GM21786 (cell line): ENCODE measurements around the gene INAVA.
"Not testable (repeated sequence)": the region's sequence is repeated elsewhere in the genome, so short reads cannot be mapped to it uniquely, and the experiment has no call there.

Source experiments
- ATAC-seq: cut with Tn5 transposase; IDR thresholded peaks from one replicate; pipeline ENCODE4 v1.9.1; 2021; ENCODE audit not compliant: unreplicated experiment

Gene INAVA

DNA sequence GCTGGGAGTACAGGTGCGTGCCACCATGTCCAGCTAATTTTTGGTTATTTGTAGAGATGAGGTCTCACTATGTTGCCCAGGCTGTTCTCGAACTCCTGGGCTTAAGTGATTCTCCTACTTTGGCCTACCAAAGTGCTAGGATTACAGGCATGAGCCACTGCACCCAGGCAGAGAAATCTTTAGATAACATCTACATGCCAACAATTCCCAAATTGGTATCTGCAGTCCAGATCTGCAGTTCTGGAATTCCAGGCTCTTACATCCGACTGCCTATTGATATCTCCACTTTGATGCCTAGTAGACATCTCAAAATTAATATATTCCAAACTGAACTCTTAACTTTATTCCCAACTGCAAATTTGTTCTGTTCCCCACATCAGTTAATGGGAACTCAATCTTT lies 23.3 kb downstream of the INAVA start:
- ATAC-seq, result no peak

DNA sequence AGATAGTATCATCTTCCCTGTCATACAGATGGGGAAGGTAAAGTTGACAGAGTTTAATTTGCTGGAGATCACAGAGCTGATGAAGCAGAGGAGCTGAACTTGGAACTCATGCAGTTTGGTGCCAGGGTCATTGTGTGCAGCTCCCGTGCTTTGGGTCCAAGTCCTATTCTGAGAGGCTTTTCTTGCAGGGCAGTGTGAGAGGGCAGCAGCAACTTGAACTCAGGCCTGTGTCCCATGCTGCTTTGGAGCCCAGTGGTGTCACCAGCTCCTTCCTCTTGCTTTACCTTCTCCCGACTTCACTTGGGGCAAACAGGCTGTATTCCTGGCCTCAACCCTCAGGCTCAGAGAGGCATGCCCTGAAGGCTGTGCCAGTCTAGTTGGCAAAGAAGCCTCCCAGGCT lies 24.7 kb downstream of the INAVA start:
- no peak for ATAC-seq

- ATAC-seq, result no peak
These were observed 26.9 kb downstream of the INAVA start for GRCh38 chr1:200921571-200922110.

DNA sequence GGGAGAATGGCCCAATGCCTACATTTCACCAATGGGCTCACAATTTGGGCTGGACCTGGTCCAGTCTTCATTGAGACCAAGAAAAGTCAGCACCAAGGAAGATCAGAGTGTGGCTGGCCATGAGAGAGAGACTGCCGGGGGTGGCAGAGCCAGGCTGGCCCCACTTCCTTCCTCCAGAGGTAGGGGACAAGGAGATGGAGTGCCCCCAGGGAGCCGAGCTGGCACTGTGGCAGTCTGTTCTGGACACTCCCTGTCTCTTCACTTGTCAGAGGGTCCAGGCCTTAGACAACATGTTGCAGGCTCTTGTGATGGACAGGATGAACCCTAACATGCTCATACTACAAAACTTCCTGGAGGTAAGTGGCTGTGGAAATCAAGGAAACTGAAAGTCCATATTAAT lies 27.7 kb downstream of the INAVA start:
- ATAC-seq, result no peak

DNA sequence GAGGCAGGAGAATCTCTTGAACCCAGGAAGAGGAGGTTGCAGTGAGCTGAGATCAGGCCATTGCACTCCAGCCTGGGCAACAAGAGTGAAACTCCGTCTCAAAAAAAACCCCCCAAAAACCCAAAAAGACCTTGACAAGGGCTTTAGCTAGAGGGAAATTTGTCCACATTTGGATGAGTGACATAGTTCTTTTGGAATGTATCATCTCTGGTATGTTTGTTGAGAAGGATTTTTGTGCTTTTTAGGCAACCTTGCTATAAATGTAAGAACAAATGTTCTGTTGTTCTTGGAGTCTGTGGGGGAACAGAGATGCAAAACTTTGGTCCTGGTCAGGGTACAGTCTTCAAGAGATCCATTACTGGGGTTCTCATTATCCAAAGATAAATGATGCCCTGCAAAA lies 28.9 kb downstream of the INAVA start:
- no peak for ATAC-seq

- no peak for ATAC-seq
These were observed 31.1 kb downstream of the INAVA start for GRCh38 chr1:200925831-200926230.

DNA sequence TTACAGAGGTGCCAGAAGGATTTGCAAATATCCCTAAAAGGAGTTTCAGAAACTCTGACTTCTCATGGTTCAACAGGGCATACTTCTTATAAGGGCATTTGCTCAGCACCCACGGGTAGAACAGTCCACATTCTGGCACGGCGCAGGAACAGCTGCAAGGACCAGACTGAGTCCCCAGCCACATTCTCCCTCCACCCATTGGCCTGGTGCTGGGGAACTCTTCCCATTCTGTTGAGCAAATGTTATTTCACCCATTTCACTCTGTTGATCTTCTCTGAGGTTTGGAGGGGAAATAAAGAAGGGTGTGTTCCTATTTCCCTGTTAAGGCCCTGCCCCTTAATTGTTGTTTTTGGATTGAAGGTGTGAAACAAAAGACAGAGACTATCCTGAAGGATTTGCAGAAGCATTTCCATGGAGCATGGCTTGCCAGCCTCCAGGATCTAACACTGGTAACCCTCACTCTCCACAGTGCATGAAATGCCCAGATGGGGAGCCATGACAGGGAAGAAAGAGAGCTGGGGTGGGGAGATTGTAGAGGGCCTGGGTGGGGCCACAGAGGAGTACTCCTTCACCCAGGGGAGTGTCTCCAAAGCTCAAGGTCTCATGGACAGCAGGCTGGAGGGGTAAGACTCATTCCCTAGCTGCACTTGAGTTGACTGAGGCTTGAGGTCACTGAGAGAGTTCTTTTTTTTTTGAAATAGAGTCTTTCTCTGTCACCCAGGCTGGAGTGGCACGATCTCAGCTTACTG lies 35.0 kb downstream of the INAVA start:
- no peak for ATAC-seq

- ATAC-seq, result not testable (repeated sequence)
These were observed 35.6 kb downstream of the INAVA start for GRCh38 chr1:200930285-200930684.

DNA sequence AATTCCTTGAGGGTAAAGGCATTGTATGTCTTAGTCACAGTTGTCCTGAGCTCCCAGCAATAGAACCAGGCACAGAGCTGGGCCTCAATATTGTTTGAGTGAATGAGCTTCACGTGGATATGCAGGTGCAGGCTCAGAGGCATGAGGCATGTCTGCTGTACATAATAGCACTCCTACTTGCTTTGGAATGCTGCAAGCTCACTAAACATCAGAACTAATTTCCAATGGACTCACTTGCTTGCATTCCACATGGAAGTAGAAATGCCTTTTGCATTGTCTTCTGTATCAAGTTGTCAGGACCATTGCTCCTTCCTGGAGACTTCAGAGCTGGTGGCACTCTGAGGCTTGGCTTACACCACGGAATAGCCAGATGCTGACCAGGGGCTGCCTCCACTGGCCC lies 37.1 kb downstream of the INAVA start:
- ATAC-seq, result no peak

- no peak for ATAC-seq
These were observed 40.1 kb downstream of the INAVA start for GRCh38 chr1:200934676-200935245.

DNA sequence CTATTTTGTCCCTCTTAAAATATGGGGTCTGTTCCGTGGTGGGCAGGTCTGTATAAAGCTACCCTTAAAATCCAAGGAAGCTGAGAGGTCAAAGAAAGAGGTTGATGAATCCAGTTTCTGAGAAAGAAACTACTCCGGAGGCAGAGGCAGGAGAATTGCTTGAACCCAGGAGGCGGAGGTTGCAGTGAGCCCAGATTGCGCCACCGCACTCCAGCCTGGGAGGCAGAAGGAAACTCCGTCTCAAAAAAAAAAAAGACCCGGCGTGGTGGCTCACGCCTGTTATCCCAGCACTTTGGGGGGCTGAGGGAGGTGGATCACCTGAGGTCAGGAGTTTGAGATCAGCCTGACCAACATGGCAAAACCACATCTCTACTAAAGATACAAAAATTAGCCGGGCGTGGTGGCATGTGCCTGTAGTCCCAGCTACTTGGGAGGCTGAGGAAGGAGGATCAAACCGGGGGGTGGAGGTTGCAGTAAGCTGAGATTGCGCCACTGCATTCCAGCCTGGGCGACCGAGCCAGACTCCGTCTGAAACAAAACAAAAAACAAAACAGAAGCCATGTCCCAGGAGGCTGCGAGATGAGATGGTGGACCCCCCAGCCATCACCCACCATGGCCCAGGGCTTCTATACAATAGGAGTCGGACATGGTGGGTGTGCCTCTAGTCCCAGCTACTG lies 40.7 kb downstream of the INAVA start:
- not testable (repeated sequence) for ATAC-seq

GRCh38 chr1:200938955-200939354 lies 44.3 kb downstream of the INAVA start:
- ATAC-seq, result no peak

GRCh38 chr1:200945111-200945510 lies 50.4 kb downstream of the INAVA start:
- ATAC-seq, result no peak

GRCh38 chr1:200947059-200947566 lies 52.4 kb downstream of the INAVA start:
- no peak for ATAC-seq

DNA sequence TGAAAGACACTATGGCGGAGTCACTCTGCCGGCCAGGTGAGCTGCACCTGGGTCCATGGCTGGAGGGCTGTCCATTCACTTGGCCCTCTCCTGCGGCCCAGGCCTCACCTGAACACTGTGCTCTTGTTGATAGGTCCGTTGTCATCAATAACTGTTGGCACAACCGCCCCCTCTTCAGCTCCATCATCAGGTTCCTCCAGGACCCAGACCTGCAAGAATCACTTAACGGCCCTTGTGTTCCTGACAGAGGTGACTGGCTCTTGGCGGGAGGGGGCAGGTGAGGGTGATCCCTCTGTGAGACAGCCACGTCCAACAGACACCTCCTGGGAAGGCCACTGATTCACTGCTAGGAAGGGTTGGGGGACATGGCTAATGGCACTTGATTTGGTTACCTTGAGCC lies 54.9 kb downstream of the INAVA start:
- no peak for ATAC-seq

GRCh38 chr1:200951016-200951415 lies 56.3 kb downstream of the INAVA start:
- ATAC-seq, result no peak

- no peak for ATAC-seq
These were observed 59.7 kb downstream of the INAVA start for GRCh38 chr1:200954434-200954833.

DNA sequence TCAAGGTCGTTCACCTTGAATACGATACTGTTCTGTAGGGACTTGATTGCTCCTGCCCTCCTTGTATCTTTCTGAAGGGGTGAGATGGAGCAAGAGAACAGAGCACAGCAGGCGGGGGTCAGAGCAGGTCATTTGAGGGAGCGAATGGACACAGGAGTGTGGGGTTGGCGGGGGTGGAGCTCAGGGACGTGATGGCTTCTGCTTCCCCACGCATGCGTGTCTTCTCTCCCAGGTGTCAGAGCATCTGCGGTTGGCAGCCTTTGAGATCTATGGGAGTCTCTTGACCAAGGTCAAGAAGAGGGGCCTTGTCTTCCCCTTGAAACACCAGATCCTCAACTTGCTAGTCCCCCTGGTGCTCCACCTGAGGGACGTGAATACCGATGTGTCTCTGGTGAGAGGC lies 63.9 kb downstream of the INAVA start:
- no peak for ATAC-seq

- no peak for ATAC-seq
These were observed 64.8 kb downstream of the INAVA start for GRCh38 chr1:200959411-200959921.

- no peak for ATAC-seq
These were observed 65.7 kb downstream of the INAVA start for GRCh38 chr1:200960236-200960947.

- ATAC-seq, result no peak
These were observed 66.2 kb downstream of the INAVA start for GRCh38 chr1:200960948-200961340.
